Adrenal gland (tissue), 5 donors: ENCODE data around the gene DNAJC6.

ENCODE experiments used
- POLR2A ChIP-seq, 2 donors: fragments of 450-650 bp; IDR thresholded peaks; one replicate each; pipeline ENCODE4 v1.6.1; 2017; ENCODE audit warnings: antibody characterized with exemption in 2 of 2, mild to moderate bottlenecking in 2 of 2, moderate library complexity in 1 of 2
- TF ChIP-seq, protein P1 (sequence below), 6 experiments: fragments of 450-650 bp in 4 of 6; fragments of 200-600 bp in 2 of 6; sonication (generic) in 1 of 6; IDR thresholded peaks; 1 replicate in 5 of 6; 2 replicates in 1 of 6; pipeline versions ENCODE4 v1.5.1 to v1.8.0; 2016 to 2021; ENCODE audit warnings: antibody characterized with exemption in 6 of 6, mild to moderate bottlenecking in 2 of 6, moderate library complexity in 1 of 6
- donor health status: DM: no; HTN: no; CAD: no.

- TF ChIP-seq, protein P1, sequence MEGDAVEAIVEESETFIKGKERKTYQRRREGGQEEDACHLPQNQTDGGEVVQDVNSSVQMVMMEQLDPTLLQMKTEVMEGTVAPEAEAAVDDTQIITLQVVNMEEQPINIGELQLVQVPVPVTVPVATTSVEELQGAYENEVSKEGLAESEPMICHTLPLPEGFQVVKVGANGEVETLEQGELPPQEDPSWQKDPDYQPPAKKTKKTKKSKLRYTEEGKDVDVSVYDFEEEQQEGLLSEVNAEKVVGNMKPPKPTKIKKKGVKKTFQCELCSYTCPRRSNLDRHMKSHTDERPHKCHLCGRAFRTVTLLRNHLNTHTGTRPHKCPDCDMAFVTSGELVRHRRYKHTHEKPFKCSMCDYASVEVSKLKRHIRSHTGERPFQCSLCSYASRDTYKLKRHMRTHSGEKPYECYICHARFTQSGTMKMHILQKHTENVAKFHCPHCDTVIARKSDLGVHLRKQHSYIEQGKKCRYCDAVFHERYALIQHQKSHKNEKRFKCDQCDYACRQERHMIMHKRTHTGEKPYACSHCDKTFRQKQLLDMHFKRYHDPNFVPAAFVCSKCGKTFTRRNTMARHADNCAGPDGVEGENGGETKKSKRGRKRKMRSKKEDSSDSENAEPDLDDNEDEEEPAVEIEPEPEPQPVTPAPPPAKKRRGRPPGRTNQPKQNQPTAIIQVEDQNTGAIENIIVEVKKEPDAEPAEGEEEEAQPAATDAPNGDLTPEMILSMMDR (IDR thresholded peaks at IDR 0.05), result no peak
- no peak for TF ChIP-seq POLR2A (IDR thresholded peaks at IDR 0.05)
These were observed 149.5 kb downstream of the DNAJC6 start for GRCh38 chr1:65458730-65459396.
